OCI-LY3 (cell line): Measurements from ENCODE around the gene GLYATL1B.

ENCODE experiments used
- CTCF ChIP-seq: fragments of 200-600, 300-600 bp; sonication (generic); IDR thresholded peaks from 2 replicates; pipeline ENCODE4 v1.5.1; 2014; ENCODE audit warnings: antibody characterized with exemption, low read length, low read depth
- EZH2phosphoT487 ChIP-seq: fragments of 200-600 bp; shearing (Covaris generic); IDR thresholded peaks from 2 replicates; pipeline ENCODE4 v1.6.1; 2018; ENCODE audit warnings: antibody characterized with exemption, mixed run types, low read depth

- TF ChIP-seq CTCF (no peak), EZH2phosphoT487 (no peak)
These were observed 29.4 kb downstream of the GLYATL1B start for GRCh38 chr11:59115553-59115952.
